Ishikawa (cell line): ENCODE results near the gene SLC17A6.

Experiments used
- CEBPB ChIP-seq: IDR thresholded peaks from 2 replicates; pipeline ENCODE4 v1.6.1; 2012
- EGR1 ChIP-seq: IDR thresholded peaks from 2 replicates; pipeline ENCODE4 v1.6.1; 2012
- EP300 ChIP-seq: IDR thresholded peaks from 2 replicates; pipeline ENCODE4 v1.6.1; 2012; ENCODE audit warnings: borderline replicate concordance
- FOXM1 ChIP-seq: IDR thresholded peaks from 2 replicates; pipeline ENCODE4 v1.6.1; 2012; ENCODE audit warnings: low read depth, borderline replicate concordance
- NFIC ChIP-seq: IDR thresholded peaks from 2 replicates; pipeline ENCODE4 v1.6.1; 2012
- RAD21 ChIP-seq: IDR thresholded peaks from 2 replicates; pipeline ENCODE4 v1.6.1; 2012; ENCODE audit warnings: low read depth
- TAF1 ChIP-seq: IDR thresholded peaks from 2 replicates; pipeline ENCODE4 v1.6.1; 2012; ENCODE audit warnings: low read depth, mild to moderate bottlenecking
- TEAD4 ChIP-seq: IDR thresholded peaks from 2 replicates; pipeline ENCODE4 v1.6.1; 2012
- YY1 ChIP-seq: IDR thresholded peaks from 2 replicates; pipeline ENCODE4 v1.6.1; 2012; ENCODE audit warnings: low read depth
- ZBTB7A ChIP-seq: IDR thresholded peaks from 2 replicates; pipeline ENCODE4 v1.6.1; 2012; ENCODE audit warnings: low read depth
- TF ChIP-seq, protein P1 (sequence below): IDR thresholded peaks from 2 replicates; pipeline ENCODE4 v1.6.1; 2012; ENCODE audit warnings: low read depth, mild to moderate bottlenecking
- TF ChIP-seq, protein P2 (sequence below): IDR thresholded peaks from 2 replicates; pipeline ENCODE4 v1.6.1; 2012

DNA sequence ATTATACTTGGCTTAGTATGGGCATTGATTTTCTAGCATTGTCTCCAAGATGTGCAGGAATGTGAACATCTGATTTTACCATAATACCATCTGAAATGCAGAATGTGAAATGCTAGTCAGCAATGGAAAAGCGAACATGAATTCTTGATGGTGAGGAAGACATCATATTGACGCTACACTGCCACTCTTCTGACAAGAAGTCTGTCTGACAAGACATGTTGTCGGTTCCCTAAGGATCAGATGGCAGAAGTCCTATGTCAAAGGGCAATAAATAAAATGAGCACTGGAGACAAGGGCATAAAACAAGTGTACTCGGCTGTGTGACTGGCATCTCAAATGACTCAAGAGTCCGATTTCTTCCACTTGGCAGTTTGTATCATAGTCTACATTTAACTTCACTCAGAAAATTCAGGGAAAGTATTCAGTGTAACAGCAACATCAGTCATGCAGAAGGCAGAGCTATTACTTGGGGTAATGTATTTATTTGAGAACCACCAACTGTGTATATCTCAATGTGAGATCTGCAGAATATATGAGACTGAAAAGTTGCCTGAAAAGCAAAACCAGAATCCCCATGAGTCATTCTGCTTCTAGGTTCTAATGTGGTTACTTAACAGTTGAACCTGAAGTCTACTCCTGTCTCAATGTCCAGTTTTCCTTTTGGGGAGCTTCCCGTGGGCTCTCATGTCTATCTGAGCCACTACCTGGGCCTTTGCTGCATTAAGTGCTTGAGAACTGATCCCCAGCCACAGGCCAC is 51.5 kb downstream of the SLC17A6 start:
- TF ChIP-seq TAF1 (no peak), YY1 (no peak), EP300 (no peak), CEBPB (no peak), ZBTB7A (no peak), RAD21 (no peak), FOXM1 (no peak), EGR1 (no peak), NFIC (no peak), TEAD4 (no peak)
- TF ChIP-seq, protein P1, sequence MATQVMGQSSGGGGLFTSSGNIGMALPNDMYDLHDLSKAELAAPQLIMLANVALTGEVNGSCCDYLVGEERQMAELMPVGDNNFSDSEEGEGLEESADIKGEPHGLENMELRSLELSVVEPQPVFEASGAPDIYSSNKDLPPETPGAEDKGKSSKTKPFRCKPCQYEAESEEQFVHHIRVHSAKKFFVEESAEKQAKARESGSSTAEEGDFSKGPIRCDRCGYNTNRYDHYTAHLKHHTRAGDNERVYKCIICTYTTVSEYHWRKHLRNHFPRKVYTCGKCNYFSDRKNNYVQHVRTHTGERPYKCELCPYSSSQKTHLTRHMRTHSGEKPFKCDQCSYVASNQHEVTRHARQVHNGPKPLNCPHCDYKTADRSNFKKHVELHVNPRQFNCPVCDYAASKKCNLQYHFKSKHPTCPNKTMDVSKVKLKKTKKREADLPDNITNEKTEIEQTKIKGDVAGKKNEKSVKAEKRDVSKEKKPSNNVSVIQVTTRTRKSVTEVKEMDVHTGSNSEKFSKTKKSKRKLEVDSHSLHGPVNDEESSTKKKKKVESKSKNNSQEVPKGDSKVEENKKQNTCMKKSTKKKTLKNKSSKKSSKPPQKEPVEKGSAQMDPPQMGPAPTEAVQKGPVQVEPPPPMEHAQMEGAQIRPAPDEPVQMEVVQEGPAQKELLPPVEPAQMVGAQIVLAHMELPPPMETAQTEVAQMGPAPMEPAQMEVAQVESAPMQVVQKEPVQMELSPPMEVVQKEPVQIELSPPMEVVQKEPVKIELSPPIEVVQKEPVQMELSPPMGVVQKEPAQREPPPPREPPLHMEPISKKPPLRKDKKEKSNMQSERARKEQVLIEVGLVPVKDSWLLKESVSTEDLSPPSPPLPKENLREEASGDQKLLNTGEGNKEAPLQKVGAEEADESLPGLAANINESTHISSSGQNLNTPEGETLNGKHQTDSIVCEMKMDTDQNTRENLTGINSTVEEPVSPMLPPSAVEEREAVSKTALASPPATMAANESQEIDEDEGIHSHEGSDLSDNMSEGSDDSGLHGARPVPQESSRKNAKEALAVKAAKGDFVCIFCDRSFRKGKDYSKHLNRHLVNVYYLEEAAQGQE = no peak
- TF ChIP-seq, protein P2, sequence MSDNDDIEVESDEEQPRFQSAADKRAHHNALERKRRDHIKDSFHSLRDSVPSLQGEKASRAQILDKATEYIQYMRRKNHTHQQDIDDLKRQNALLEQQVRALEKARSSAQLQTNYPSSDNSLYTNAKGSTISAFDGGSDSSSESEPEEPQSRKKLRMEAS = no peak
